Tibial nerve (tissue), 4 donors: ENCODE results near the gene MPL. TPM values are rescaled to one million over a fixed set of nuclear protein-coding genes. Genes with fewer than 3 reads are reported as not detected.

ENCODE experiments used
- DNase-seq, 2 donors: peaks; one replicate each; pipeline ENCODE4 v3.0.0-alpha.2; 2019; ENCODE audit warnings: low spot score in 2 of 2
- H3K27ac ChIP-seq, 4 donors: fragments of 200-600 bp; sonication (generic) in 3 of 4; one replicate each; pipeline ENCODE4 v1.5.1; 2017 to 2019; ENCODE audit warnings: mild to moderate bottlenecking in 1 of 4
- H3K27me3 ChIP-seq, 2 donors: fragments of 200-600 bp; sonication (generic) in 1 of 2; one replicate each; pipeline versions ENCODE4 v1.5.1 to v1.6.0; 2017 to 2019
- H3K36me3 ChIP-seq, 3 donors: fragments of 200-600 bp; sonication (generic); one replicate each; pipeline ENCODE4 v1.5.1; 2018 to 2019
- H3K4me1 ChIP-seq, 4 donors: fragments of 200-600 bp; sonication (generic) in 3 of 4; one replicate each; pipeline ENCODE4 v1.5.1; 2017 to 2019
- H3K4me3 ChIP-seq, 4 donors: fragments of 200-600 bp; sonication (generic) in 3 of 4; one replicate each; pipeline ENCODE4 v1.5.1; 2017 to 2019; ENCODE audit warnings: mild to moderate bottlenecking in 1 of 4, moderate library complexity in 1 of 4
- H3K9me3 ChIP-seq, 4 donors: fragments of 200-600 bp; sonication (generic) in 3 of 4; one replicate each; pipeline ENCODE4 v1.5.1; 2017 to 2019
- EP300 ChIP-seq, 2 donors: sonication (generic); formaldehyde crosslinking; IDR thresholded peaks; one replicate each; pipeline ENCODE4 v1.6.1; 2017; ENCODE audit warnings: antibody characterized with exemption in 2 of 2, mild to moderate bottlenecking in 1 of 2
- POLR2A ChIP-seq, 2 donors: fragments of 450-650 bp; IDR thresholded peaks; one replicate each; pipeline ENCODE4 v1.6.1; 2017; ENCODE audit warnings: antibody characterized with exemption in 2 of 2, mild to moderate bottlenecking in 2 of 2, moderate library complexity in 2 of 2
- WGBS, 2 donors: methylation state at CpG; one replicate each; pipeline ENCODE4 v1.1.5; 2018; 5-methylcytosine and 5-hydroxymethylcytosine counted together
- total RNA-seq, 4 donors: library from RNA; depleted of rRNA; stranded (reverse); fragments of >200 nt; gene quantifications; one replicate each; pipeline ENCODE4 v1.1.0, GENCODE V29; 2016
- TF ChIP-seq, protein P1 (sequence below), 5 experiments: fragments of 200-600 bp in 3 of 5; fragments of 450-650 bp in 2 of 5; sonication (generic) in 3 of 5; IDR thresholded peaks; one replicate each; pipeline ENCODE4 v1.5.1; 2016 to 2019; ENCODE audit warnings: antibody characterized with exemption in 5 of 5, mild to moderate bottlenecking in 3 of 5, moderate library complexity in 2 of 5

MPL gene
- total RNA-seq, 4 donors from 2014 or later, result 0.66 to 1.7 TPM; not detected in 2

DNA sequence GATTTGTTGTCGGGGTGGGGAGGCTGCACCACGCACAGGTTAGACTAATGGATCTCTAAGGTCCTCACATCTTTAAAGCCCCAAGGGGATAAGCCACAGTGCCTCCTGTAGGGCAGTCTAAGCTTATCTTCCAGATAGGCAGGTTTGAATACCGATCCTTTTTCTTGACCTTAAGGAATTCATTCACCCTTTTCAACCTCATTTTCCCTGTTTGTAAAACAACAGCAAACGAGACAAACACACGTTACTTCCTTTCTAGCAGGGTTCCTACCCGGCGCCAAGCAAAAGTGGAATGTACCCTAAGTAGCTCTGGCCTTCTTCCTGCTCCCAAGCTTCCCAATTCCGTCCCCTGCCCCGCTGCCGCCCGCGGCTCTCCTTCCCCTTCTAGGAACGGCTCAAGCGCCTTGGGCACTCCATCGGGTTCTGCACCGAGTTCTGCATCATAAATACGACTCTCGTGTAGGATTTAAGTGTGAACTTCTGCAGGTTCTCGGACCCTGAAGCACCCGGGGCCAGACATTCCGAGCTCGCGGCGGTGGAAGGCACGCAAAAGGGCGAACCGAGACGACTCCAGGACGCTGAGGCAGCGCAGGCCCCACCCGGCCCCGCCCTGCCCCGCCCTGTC lies 20.6 kb downstream of the MPL start:
- peaks cover 0 to 18% (median 2%) of the 10 kb centered on the region in 4 donors for H3K4me1 ChIP-seq
- WGBS, 2 donors, result 1% methylated on average over 20 to 30 of the region's 33 CpGs
- DNase-seq, result no peak
- peaks cover 0 to 31% (median 7%) of the 10 kb centered on the region in 3 donors for H3K36me3 ChIP-seq
- H3K27me3 ChIP-seq, result no peaks in the 10 kb centered on the region
- H3K4me3 ChIP-seq, result peak overlapping the region; percentile 47 to 78 (median 63)
- H3K27ac ChIP-seq, result peak overlapping the region; percentile 80 to 93 (median 90)
- TF ChIP-seq, protein P1, sequence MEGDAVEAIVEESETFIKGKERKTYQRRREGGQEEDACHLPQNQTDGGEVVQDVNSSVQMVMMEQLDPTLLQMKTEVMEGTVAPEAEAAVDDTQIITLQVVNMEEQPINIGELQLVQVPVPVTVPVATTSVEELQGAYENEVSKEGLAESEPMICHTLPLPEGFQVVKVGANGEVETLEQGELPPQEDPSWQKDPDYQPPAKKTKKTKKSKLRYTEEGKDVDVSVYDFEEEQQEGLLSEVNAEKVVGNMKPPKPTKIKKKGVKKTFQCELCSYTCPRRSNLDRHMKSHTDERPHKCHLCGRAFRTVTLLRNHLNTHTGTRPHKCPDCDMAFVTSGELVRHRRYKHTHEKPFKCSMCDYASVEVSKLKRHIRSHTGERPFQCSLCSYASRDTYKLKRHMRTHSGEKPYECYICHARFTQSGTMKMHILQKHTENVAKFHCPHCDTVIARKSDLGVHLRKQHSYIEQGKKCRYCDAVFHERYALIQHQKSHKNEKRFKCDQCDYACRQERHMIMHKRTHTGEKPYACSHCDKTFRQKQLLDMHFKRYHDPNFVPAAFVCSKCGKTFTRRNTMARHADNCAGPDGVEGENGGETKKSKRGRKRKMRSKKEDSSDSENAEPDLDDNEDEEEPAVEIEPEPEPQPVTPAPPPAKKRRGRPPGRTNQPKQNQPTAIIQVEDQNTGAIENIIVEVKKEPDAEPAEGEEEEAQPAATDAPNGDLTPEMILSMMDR (IDR thresholded peaks at IDR 0.05), result no peak
- TF ChIP-seq EP300 (IDR thresholded peaks at IDR 0.05) (no peak), POLR2A (IDR thresholded peaks at IDR 0.05) (peak in 1 of 2 donors; percentile 46)
- H3K9me3 ChIP-seq, result no peaks in the 10 kb centered on the region

DNA sequence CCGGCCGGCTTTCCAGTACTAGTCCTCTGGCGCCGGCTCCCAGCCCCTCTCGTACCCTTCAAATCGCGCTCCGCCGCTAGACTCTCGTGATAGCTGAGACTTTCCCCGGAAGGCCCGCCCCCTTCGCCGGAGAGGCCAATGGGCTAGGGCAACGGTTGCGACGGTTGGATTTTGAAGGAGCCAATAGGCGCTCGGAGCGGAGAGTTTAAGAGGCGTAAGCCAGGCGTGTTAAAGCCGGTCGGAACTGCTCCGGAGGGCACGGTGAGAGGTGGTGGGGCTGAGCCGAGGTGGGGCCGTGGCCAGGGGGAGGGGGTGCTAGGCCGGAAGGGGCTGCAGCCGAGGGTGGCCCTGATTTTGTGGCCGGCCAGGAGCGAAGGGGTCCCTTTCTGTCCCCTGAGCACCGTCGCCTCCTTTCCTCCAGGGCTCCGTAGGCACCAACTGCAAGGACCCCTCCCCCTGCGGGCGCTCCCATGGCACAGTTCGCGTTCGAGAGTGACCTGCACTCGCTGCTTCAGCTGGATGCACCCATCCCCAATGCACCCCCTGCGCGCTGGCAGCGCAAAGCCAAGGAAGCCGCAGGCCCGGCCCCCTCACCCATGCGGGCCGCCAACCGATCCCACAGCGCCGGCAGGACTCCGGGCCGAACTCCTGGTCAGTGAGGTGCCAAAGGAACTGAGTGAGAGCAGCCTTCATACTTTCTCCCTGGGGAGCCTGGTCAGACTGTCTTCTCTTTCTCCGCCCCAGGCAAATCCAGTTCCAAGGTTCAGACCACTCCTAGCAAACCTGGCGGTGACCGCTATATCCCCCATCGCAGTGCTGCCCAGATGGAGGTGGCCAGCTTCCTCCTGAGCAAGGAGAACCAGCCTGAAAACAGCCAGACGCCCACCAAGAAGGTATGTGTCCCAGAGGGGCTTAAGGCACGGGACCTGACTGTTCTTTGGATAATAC lies 21.4 kb downstream of the MPL start, which contains the start of gene CDC20:
CDC20 (plus strand) TSS at position 236 of the 948 bp plus-strand sequence; CDS start at position 471, 235 bp downstream.
- peak; percentile 98 to 99 for DNase-seq
- Histone ChIP-seq H3K4me3 (peak within 1 kb of the TSS; percentile 47 to 78 (median 63)), H3K27ac (peak within 1 kb of the TSS; percentile 80 to 93 (median 90)), H3K9me3 (no peaks in the 10 kb centered on the region), H3K4me1 (peaks cover 0 to 18% (median 2%) of the 10 kb centered on the region in 4 donors), H3K36me3 (peaks cover 0 to 39% (median 13%) of the 10 kb centered on the region in 3 donors), H3K27me3 (no peaks in the 10 kb centered on the region)
- TF ChIP-seq, protein P1 (IDR thresholded peaks at IDR 0.05), result no peak
- peak in 1 of 2 donors; percentile 55 for TF ChIP-seq EP300 (IDR thresholded peaks at IDR 0.05)
- peak in 1 of 2 donors; percentile 23 for TF ChIP-seq POLR2A (IDR thresholded peaks at IDR 0.05)
- 2% methylated on average over 53 to 57 of the region's 59 CpGs for WGBS, 2 donors

DNA sequence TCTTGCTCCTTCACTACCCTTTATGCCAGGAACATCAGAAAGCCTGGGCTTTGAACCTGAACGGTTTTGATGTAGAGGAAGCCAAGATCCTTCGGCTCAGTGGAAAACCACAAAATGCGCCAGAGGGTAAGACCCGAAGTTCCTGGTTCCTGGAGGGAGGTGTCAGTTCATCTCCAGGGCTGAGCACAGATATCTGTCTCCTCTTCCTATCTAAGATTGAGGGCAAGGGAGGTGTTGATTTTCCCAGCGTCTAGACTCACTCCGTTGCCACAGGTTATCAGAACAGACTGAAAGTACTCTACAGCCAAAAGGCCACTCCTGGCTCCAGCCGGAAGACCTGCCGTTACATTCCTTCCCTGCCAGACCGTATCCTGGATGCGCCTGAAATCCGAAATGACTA lies 22.1 kb downstream of the MPL start:
- H3K4me1 ChIP-seq, result peaks cover 0 to 18% (median 2%) of the 10 kb centered on the region in 4 donors
- TF ChIP-seq EP300 (IDR thresholded peaks at IDR 0.05), result no peak
- TF ChIP-seq, protein P1 (IDR thresholded peaks at IDR 0.05), result no peak
- TF ChIP-seq POLR2A (IDR thresholded peaks at IDR 0.05), result no peak
- H3K9me3 ChIP-seq, result no peaks in the 10 kb centered on the region
- H3K27me3 ChIP-seq, result no peaks in the 10 kb centered on the region
- WGBS, 2 donors, result 42 to 50% methylated on average over 11 of the region's 11 CpGs
- no peak for DNase-seq
- H3K27ac ChIP-seq, result no peak overlapping the region
- H3K36me3 ChIP-seq, result peaks cover 0 to 46% (median 20%) of the 10 kb centered on the region in 3 donors
- peak overlapping the region in 1 of 4 donors; percentile 78 for H3K4me3 ChIP-seq

DNA sequence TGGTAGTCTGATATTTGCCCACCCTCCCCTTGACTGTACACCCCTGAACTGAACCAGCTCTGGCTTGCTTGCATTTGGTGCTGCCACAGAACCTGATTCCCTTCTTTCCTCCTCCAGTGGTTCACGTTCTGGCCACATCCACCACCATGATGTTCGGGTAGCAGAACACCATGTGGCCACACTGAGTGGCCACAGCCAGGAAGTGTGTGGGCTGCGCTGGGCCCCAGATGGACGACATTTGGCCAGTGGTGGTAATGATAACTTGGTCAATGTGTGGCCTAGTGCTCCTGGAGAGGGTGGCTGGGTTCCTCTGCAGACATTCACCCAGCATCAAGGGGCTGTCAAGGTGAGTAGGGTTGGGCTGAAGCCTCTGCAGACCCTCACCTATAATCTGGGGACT lies 23.0 kb downstream of the MPL start:
- Histone ChIP-seq H3K27me3 (no peaks in the 10 kb centered on the region), H3K4me3 (no peak overlapping the region), H3K36me3 (peaks cover 0 to 55% (median 26%) of the 10 kb centered on the region in 3 donors), H3K27ac (no peak overlapping the region), H3K4me1 (peaks cover 0 to 20% (median 2%) of the 10 kb centered on the region in 4 donors), H3K9me3 (no peaks in the 10 kb centered on the region)
- WGBS, 2 donors, result 52 to 59% methylated on average over 4 of the region's 4 CpGs
- no peak for TF ChIP-seq POLR2A (IDR thresholded peaks at IDR 0.05)
- no peak for TF ChIP-seq EP300 (IDR thresholded peaks at IDR 0.05)
- TF ChIP-seq, protein P1 (IDR thresholded peaks at IDR 0.05), result no peak
- no peak for DNase-seq
